T follicular helper cell (primary cell): ENCODE results near the gene DIS3L2.

Source experiments
- DNase-seq: peaks from one replicate; pipeline ENCODE4 v3.0.0-alpha.2; 2020; ENCODE audit warnings: low read depth

Gene DIS3L2

GRCh38 chr2:231951452-231952035 is 10.0 kb upstream of the DIS3L2 start:
- DNase-seq, result no peak

DNA sequence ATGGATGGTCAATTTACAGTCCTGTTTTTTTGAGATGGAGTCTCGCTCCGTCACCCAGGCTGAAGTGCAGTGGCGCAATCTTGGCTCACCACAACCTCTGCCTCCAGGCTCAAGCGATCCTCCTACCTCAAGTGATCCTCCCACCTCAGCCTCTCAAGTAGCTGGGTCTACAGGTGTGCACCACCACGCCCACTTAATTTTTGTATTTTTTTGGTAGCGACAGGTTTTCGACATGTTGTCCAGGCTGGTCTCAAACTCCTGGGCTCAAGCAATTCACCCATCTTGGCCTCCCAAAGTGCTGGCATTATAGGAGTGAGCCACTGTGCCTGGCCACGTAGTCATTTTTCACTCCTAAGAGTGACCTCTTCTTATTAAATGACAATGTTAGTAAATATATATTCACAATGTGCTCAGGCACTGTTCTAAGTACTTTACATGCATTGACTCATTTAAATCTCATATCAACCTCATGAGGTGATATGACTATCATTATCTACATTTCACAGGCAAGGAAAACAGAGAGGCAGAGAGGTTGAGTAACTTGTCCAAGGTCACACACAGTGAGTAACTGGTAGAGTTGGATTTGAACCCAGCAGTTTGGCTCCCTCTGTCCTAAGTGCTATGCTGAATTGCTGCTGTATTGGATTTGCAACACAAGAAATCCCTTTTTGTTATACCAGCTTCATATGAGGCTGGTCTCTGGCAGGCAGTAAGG is 5.6 kb upstream of the DIS3L2 start:
- DNase-seq, result no peak

- DNase-seq, result no peak
These were observed 3.4 kb upstream of the DIS3L2 start for GRCh38 chr2:231957913-231958763.

DNA sequence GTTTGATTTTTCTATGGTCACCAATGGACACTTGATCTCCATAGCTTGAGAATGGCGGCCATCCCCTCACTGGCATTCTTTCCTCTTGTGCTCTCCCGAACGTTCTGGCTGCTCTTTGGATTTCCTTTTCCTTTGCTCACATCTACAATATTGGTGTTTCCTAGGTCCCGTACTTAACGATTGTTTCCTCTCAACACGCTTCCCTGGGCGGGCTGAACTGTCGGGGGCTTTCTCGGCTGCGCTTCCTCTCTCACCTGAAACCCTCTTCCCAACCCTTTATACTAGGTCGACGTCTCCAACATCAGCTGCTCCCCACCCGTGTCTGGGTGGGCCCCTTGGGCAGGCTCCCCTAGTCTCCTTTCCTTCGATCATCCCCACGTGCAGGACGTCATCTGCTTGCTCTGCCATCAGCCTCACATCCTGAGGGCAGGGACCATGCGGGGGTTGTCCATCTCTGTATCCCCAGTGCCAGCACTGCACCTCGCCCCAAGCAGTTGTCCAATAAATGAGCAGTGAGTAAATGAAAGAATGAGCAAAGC is 634 bp upstream of the DIS3L2 start:
- DNase-seq, result no peak

- DNase-seq, result no peak
These were observed 3.6 kb downstream of the DIS3L2 start for GRCh38 chr2:231965102-231965501.

DNA sequence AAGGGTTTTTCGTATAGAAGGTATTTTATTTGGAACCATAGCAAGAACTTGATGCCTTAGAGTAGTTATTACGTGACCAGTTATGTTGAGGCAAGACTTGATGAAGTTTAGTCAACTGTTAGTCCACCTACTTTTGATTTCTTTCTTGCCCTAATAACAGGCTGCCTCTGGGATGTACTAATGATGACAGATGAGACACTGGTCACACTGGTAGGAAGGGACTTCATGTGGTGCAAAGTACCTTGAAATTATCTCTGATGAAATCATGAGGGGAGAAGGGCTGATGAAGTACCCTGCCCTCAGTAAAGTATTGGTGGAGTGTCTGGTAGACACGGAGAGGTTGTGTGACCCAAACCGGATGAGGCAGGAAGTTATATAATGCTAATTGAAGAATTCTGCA is 5.4 kb downstream of the DIS3L2 start:
- no peak for DNase-seq

- DNase-seq, result no peak
These were observed 7.3 kb downstream of the DIS3L2 start for GRCh38 chr2:231968820-231969219.

GRCh38 chr2:231970461-231970860 is 8.9 kb downstream of the DIS3L2 start:
- no peak for DNase-seq

GRCh38 chr2:231975001-231975400 is 13.5 kb downstream of the DIS3L2 start:
- no peak for DNase-seq

DNA sequence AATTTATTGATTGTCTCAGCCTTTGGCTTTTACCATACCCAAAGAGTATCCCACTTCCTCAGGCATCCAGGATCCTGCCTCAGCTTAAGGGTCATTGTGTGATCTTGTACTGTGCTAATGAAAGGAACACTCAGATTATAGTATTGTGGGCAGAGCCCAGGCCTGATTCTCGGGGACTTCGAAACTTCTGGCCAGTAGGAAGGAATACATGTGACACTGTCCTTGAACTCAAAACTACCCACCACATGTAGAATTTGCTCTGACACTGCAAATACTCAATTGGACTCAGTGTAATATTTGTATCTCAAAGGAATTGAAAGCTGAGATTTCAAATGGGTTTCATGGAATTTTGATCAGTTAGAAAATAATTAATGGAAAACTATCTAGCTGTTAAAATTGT is 15.9 kb downstream of the DIS3L2 start:
- no peak for DNase-seq

GRCh38 chr2:231984992-231985391 is 23.5 kb downstream of the DIS3L2 start:
- no peak for DNase-seq

- DNase-seq, result no peak
These were observed 24.3 kb downstream of the DIS3L2 start for GRCh38 chr2:231985823-231986261.

DNA sequence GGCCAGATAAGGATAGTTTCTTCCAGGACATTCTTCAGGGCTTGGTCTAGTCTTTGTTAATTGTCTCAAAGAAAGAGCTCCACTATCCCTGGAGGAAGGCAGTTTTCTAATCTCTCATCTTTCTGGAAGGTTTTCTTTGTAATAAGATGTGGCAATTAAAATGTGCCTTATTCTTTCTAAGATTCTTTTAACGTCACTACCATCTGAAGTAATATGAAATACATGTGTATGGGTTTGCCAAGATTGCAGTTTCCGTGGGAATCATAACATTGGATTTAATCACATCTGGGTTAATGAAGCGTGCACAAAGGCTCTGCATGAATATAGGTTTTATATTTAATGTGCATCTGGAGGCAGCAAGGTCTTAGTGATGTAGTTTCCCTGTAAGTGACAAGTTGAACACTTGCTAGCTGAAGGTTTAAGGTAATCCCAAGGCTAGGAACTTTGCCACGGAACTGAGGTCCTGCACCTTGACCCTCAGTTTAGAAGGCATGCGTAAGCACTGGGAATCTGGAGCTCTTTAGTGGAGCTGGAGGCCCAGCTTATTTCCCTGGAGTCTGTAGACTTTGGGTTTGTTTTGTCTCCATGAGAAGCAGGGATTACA is 25.7 kb downstream of the DIS3L2 start:
- no peak for DNase-seq

DNA sequence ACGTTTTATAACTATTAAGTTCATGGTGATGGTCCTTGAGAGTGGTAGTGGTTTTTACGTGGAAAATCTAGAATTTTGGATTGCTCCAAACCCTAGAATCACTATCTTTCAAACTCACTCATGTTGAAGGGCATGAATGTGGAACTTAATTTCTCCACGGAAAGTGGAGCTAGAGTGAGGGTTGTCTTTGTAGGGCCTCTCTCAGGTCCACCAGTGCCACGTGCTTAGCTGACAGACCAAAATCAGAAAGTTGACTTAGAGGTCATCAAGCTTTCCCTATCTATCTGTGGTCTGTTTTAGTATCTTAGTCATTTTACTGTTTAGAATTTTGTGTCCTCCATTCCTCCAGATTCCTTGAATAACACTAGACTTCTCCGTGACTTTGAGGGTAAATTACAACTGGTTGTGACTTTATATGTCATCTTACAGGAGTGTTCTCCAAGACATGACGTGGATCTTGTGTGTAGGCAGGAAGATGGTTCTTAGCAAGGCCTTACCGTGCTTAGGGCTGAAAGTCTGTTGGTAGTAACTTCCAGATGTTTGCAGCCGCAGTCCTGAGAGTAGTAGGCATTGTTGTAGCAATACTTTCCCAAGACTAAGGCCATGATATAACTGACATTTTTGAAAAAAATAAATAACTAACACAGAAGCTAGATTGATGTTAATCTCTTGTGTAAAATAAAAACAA is 26.8 kb downstream of the DIS3L2 start:
- no peak for DNase-seq

GRCh38 chr2:231991664-231992063 is 30.2 kb downstream of the DIS3L2 start:
- no peak for DNase-seq

DNA sequence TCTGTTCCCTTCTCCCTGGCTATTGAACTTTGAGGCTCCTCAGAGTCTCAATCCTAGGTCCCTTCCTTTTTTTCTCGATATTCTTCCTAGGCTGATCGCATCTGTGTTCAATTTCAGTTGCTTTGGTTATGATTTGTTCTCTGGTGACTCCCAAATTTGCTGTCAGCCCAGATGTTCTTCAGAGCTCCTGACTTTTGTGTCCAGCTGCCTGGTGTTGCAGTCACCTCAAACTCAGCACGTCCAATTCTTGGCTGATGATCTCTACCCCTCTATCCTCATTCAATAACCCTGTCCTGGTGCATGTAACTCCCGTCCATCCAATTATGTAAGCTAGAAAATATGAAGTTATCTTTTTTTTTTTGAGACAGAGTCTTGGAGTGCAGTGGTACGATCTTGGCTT is 31.4 kb downstream of the DIS3L2 start:
- DNase-seq, result no peak

GRCh38 chr2:231996797-231997540 is 35.5 kb downstream of the DIS3L2 start:
- DNase-seq, result no peak

DNA sequence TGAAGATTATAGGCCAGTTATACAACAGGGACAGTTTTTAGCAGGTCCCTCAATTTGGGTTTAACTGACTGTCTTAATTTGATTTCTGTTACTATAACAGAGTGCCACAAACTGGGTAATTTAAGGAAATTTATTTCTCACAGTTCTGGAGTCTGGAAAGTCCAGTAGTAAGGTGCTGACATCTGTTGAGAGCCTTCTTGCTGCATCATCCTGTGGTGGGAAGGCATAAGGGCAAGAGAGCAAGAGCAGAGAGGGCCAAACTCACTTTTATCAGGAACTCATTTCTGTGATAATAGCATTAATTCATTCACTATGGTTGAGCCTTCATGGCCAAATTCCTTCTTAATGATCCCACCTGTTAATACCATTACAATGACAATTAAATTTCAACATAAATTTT is 36.5 kb downstream of the DIS3L2 start:
- DNase-seq, result no peak

- DNase-seq, result no peak
These were observed 38.9 kb downstream of the DIS3L2 start for GRCh38 chr2:232000439-232000838.

DNA sequence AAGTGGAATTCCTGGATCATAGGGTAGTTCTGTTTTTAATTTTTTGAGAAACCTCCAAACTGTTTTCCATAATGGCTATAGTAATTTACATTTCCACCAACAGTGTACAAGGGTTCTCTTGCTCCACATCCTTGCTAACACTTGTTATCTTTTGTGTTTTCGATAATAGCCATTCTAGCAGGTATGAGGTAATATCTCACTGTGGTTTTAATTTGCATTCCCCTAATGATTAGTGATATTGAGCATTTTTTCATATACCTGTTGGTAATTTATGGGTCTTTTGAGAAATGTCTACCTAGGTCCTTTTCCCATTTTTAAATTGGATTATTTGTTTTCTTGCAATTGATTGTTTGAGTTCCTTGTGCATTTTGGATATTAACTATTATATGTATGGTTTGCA is 39.6 kb downstream of the DIS3L2 start:
- no peak for DNase-seq

- DNase-seq, result no peak
These were observed 44.7 kb downstream of the DIS3L2 start for GRCh38 chr2:232006253-232006652.
